Activated CD8-positive, alpha-beta memory T cell treated with anti-CD3 and anti-CD28 coated beads, Interleukin-2, amount 50 U/mL, for 48 hours (primary cell): ENCODE results near the gene ATP12A.

Experiments used
- DNase-seq: peaks from one replicate; pipeline ENCODE4 v3.0.0-alpha.2; 2020

Gene ATP12A

DNA sequence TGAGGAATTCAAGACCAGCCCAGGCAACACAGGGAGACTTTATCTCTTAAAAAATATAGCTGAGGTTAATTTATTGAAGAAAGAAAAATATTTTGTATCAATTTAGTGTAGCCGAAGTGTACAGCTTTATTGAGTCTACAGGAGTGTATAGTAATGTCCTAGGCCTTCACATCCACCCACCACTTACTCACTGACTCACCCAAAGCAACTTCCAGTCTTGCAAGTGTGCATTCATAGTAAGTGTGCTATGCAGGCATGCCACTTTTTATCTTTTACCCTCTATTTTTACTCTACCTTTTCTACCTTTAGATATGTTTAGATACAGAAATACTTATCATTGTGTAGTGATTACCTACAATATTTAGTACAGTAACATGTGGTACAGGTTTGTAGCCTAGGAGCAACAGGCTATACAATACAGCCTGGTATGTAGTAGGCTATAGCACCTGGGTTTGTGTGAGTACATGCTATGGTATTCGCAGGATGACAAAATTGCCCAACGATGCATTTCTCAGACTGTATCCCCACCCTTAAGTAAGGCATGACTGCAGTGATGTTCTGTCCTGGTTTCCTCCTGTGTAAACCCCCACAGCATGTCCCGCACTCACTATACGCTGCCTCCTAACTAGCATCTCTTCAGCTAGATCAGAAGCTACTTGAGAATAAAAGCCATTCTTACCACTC is 15.3 kb upstream of the ATP12A start:
- DNase-seq, result no peak

DNA sequence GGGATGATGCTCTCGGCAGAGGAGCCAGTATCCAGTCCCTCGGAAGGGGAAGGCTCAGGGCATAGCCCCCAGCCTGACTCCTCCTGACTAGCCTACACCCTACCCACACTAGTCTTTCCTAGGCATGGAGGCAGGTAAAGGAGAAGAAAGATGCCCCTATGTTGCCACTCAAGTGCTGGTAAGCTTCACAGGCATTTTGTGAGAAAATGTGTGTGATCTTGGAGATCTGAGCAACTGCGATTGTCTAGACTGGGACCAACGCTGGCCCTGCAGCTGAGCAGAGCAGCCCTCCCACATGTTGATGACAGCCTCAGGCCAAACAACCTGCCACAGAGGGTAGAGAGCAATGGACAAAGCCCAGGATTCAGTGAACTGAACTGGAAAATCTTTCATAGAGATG is 11.7 kb upstream of the ATP12A start:
- DNase-seq, result peak; percentile 25

DNA sequence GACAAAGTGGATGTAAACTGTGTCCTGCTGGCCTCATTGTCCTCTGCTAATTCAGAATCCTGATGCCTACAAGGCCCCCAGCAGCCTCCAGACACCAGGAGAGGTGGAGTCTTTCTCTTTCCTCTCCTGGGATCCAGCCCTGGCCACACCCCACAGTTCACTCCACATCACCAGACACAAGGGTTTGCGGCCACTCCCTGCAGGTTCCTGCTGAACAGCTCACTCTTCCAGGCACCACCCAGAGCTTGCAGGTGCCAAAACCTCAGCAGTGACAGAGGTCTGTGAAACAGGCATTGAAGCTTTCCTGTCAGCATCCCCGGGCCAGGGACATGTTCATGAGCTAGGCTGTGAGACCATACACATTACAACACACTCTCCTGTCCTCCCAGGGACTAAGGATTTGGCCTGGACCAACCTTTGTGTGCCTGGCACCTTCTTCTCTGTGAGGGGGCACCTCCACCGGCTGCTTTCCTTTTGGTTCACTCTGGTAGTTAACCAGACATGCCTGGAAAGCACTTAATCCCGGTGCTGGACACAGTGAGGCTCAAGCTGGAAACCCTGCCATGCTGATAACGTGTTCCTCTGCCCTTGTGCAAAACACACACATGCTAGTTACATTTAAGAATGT is 11.1 kb upstream of the ATP12A start:
- peak; percentile 37 for DNase-seq

DNA sequence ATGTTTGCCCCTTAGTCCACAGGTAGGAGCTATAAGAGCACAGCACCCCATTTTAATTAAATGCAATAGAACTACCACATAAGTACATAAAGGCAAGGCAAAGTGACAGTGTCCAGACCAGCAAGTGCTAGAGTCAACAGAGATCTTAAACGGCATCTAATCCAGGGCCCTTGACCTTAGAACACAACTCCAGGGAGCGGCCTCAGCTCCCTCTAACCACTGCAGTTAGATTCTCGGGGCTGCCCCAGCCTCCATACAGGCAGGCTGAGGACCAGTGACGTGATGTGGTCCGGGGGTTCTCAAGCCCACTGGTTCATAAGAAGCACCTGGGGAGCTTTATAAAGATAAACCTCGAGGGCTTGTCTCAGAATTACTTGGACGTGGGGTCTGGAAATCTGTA is 10.0 kb upstream of the ATP12A start:
- peak; percentile 41 for DNase-seq

DNA sequence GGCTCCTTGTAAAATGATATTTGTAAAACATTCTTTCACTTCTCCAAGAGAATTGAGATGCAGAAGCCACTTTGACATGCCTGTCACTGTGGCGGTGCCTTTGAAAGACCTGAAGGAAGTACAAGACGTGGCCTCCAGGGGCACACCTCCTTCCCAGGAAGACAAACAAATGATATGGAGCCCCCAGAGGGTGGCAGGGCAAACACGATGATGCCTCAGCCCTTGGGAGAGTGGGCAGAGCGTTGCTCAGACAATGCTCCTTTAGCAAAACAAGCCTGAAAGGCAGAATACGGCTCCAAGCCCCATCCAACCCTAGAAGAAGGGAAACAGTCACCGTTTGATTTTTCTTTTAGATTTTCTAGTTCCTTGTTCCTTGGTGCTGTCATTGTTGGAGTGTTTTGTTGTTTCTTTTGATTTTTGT is 9.2 kb upstream of the ATP12A start:
- peak; percentile 54 for DNase-seq

DNA sequence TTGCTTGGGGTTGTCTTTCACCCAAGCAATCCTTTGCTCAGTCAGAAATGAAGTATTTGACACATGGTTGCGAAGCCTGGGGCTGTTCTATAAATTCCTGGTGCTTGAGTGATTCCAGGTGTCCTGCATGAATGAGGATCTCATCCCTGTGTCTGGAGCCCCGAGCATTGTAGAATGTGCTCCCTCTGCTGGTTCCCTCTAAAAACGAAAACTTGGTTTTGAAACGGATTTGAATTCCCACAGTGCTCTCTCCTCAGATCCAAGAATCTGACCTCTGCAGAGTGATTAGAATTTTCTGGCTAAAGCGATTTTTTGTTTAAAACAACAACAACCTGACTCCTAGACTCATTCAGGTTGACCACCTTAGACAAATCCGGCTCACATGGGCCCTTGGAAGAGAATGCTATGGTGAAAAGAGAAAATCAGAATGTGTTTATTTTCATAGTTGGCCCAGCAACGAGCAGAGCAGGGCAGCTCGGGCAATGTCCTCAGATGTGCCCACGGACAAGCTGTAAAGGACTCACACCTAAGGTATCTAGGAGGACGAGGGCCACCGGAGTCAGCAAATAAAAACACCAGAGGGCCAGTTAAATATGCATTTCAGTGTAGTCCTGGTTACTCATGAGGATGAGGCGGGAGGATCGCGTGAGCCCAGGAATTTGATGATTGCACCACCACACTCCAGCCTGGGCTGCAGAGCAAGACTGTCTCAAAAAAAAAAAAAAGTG is 8.7 kb upstream of the ATP12A start:
- DNase-seq, result peak; percentile 46

DNA sequence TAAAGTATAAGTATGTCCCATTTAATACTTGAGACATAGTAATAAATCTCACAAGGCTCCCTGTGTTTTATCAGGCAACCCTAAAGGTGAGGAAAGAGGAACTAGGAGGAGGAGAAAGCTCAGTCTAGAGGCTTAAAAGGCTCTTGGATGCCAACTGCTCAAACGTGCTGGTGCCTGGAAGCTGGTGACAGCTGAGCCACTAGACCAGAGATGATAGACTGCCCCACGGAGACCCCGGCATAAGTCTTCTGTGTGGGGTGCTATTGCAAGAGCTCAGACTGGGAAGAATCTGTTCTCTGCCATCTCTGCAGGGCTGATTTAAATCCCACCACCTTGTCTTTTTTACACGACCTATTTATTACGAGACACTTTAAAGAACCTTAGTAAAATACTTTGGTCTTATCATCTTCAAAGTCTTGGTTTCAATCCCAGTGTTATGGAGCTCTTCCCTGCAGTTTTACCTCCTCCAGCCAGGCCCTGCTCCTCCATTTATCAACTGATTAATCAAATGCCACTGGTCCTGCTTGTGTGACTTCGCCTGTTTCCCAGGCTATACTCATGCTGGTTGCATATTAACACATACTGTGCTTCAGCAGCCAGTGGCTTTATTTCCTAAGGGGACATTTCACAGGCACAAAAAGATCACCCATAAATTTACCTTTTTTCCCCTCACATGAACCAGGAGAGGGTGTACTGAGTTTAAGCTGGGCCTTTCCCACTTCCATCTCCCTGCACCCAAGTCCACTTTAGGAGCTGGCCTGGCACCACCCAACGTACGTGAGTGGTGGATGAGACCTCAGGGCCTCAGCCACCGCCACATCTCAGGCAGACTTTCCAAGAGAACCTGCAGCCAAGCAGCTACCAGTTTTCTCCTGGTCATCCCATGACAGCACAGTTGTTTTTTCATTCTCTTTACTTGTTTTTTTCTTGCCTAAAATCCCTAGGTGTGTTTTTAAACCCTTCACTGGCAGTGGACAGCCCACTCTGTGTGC is 7.8 kb upstream of the ATP12A start:
- no peak for DNase-seq

DNA sequence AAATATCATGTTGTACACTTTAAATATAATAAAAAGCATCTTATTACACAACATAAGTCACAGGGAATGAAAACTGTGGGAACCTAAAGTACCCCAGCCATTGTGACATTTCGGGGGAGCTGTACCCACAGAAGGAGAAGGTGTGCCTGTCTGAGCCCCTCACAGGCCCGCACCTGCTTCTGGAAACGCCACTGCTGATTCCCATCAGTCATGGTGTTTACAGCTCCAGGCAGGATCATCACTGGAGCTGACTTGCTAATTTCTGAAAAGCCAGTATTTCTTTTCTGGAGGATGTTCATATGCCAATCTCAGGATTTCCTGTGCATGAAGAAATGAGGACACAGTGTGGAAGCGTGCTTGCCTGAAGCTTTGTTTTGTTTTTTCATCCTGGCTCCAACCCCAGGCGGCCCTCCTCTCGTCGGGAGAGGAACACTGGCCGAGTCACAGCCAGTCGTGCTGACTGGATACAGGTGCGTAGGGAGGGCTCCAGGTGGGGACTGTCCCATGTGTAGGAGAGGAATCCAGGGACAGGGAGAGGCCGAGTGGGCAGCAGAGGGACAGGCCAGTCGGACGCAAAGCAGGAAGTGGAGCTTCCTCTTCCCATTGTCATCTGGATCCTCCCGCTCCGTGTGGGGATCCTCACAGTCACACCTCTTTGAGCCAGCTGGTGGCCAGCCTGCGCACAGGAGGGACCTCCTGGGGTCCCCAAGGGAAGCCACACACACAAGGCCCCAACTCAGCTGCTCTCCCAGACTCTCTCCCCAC is 4.2 kb upstream of the ATP12A start:
- DNase-seq, result no peak

DNA sequence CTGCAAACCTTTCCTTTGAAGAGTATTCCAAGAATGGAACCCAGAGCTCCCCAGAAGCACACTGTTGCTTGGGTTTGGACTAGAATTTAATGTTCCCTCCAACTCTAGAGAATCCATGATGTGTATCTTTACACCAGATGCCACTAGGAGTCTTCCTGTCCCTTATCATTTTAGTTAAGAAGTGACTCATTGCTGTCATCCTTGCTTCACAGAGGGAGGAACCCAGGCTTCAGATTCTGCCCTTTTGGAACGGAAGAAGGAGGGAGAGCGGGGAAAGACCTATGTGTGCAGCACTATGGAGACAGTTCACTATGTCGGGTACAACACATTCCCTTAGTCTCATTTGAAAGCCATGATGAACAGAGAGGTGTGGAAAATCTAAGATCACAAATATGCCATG is 2.1 kb upstream of the ATP12A start:
- DNase-seq, result no peak

DNA sequence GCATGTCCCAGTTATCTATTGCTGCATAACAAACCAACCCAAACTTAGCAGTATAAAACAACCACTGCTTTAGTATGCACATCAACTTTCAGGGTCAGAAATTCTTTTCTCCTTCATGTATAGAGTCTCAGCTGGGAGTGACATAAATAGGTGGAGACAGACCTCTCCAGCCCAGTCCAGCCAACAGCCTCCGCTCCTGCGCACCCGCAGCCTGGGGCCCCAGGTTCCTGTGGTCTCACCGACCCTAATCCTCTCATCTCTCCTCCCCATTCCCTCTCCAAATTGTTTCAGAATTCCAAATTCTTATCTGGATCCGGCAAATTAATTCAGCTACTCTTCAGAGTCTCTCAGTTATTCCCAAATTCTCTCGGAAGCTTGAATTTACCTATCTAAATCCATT is 522 bp upstream of the ATP12A start:
- no peak for DNase-seq

DNA sequence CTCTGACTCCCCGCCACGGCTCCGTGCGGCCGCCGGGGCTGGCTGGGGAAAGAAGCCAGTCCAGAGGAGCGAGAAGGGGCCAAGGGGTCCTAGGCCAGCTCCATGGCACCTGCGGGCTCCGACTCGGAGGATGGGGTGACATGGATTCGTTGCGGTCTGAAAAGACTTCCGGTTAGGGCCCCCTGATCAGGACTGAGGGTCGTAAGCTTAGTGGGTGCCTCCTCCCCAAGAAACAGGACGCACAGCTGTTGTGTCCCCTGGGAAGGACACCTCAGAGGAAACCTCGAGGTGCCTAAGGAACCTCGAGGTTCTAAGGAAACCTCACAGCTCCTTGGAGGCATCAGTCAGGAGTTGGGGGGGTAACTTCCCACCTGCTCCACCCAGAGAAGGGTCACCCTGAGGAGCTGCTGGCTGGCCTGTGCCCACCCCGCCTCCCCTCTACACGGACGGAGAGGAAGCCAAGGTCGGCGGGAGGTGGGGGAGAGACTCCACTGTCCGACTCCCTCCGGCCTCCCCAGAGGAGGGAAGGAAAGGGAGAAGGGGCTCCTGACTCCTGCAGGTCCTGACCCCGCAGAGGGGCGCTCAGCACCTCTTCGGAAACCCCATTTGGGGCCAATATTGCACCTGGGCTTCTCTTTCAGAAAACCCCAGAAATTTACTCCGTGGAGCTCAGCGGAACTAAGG is 855 bp downstream of the ATP12A start:
- no peak for DNase-seq

DNA sequence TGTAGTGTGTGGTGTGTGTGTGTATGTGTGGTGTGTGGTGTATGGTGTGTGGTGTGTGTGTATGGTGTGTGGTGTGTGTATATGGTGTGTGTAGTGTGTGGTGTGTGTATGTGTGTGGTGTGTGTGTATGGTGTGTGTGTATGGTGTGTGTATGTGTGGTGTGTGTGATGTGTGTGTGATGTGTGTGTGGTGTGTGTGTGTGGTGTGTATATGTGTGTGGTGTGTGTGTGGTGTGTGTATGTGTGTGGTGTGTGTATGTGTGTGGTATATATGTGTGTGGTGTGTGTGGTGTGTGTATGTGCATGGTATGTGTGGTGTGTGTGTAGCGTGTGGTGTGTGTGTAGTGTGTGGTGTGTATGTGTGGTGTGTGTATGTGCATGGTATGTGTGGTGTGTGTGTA is 1.7 kb downstream of the ATP12A start:
- DNase-seq, result no peak

DNA sequence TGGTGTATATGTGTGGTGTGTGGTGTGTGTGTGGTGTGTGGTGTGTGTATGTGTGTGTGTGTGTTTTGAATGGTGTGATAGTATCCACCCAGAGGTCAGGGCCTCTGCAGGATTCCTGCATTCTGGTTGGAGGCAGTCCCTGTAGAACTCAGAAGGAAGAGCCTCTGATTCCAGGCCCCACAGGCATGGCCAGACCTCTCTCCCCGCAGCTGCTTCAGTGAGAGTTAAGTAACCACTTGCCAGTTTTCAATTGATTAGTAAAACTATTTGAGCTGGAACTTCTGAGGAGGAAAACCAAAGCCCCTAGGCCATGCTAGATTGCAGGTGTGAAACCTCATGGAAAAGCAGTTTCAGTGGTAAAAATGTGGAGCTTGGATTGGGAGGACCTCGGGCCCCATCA is 2.1 kb downstream of the ATP12A start:
- DNase-seq, result no peak

DNA sequence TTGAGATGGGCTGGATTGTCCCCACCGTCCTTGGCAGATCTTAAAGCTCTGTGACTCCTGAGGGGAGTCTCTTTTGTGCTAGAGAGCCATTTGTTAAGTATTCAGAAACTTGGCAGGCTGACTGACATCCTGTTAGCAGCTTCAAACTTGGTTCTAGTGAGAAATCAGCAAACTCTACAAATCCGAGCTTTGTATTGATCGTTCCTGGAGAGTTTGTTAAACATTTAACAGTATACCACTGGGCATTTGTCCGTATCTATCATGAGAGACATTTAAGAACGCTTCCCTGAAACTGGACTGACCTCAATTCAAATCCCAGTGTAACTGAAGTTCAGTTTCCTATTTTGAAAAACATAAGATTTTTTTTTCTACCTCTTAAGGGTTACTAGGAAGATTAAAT is 3.1 kb downstream of the ATP12A start:
- no peak for DNase-seq

DNA sequence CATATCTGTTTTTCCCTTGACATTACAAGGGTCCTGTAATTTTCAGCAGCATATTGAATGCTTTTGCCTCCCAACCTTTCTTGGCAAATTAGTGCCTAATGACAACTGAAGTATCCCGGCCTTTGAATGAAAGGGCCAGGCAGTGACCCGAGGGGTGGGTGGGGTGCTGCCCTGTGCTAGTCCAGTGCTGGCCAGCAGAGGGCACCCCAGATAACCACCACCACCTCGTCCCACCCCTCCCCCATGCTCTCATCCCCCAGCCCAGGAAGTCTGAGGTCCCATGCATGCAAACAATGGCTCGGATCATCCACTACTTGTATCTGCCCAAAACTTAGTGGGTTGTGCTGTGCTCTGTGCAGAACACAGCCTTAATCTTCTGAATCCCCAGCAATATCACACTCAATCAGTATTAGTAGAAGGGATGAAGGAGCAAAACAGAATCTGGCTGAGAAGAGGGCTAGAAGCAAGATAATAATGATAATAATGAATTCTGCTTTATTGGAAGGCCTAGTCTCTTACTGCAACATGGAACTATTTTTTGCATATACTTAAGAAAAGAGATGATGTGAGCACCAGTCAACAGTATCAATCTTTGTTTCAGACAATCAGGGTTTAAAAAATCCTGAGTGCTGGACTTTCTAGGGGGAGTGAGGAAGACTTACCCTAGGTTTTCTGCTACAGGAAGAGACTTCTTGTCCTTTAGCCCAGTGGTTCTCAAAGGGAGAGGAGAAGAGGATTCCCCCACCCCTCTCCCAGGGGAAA is 3.8 kb downstream of the ATP12A start:
- DNase-seq, result peak; percentile 80

DNA sequence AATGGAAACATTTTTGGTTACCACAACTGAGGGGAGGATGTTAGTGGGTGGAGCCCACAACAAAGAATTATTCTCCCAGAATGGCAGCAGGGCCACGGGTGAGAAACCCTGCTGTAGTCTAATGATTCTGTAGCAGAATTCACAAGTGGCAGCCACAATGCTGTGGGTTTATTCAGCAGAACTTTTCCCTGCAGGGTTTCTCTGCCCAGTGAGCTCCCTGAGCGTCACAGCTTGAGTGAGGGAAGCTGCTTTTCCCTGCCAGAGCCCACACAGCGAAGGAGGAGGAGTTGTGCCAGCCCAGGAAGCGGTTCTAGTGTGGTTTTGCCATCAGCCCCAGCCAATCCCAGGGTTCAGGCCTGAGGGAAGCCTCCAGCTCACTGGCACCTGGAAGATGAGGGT is 4.4 kb downstream of the ATP12A start:
- no peak for DNase-seq

DNA sequence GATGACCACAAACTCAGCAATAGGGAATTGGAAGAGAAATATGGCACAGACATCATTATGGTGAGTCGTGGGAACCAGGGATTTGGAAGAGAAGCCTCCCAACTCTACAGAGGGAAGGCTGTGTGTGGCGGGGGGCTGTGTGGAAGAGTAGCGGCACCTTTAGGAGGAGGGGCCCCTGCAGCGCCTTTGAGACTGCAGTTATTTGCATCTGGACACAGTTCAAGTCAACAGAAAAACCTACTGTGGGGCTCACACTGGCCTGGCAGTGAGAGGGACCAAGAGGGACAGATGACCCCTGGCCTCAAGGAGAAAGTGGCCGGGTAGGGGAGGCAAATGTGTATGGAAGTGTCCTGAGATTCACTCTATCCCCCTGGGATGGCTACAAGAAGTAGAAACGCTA is 5.1 kb downstream of the ATP12A start:
- DNase-seq, result no peak

DNA sequence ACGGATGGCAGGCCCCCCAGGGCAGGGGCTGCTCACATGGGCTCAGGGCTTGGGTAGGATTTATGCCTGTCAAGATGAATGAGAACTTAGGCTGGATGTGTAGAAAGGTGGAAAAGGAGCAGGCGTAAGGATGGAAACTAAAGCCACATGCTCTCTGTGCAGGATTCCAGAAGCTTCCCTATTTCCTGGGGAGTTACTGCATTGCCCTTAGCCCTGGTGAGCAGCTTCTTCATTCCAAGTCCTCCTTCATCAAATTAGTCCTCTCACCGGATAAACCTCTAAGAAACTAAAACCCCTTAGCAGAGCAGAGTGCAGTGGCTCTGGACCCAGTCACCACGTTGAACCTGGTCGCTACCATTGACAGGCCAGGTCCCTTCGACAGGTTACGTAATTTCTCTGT is 7.4 kb downstream of the ATP12A start:
- no peak for DNase-seq

DNA sequence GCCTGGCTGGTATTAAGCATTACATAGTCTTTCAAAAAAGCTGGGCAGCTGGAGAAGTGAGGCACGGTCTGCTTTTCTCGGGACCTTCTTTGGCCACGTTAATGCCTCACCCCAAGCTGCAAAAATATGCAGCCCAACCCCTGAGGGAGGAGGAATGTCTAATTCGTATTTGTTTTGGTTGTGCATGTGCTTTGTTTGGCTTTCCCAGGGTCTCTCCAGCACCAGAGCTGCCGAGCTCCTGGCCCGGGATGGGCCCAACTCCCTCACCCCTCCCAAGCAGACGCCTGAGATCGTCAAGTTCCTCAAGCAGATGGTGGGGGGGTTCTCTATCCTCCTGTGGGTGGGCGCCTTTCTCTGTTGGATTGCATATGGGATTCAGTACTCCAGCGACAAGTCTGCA is 7.9 kb downstream of the ATP12A start:
- no peak for DNase-seq

DNA sequence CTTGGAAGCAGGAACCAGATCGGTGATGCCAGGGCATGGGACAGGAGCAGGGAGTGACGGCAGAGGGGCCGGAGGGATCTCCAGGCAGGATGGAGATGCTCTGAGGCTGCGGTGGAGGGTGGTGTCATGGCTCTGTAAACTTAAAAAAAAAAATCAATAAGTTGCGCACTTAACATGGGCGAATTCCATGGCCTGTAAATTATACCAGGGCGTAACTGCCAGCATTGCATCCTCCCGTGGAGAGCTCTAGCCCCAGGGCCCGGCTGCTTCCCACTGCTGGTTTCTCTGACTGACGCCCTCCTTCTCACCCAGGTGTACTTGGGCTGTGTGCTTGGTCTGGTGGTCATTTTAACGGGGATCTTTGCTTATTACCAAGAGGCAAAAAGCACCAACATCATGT is 8.7 kb downstream of the ATP12A start:
- DNase-seq, result no peak

DNA sequence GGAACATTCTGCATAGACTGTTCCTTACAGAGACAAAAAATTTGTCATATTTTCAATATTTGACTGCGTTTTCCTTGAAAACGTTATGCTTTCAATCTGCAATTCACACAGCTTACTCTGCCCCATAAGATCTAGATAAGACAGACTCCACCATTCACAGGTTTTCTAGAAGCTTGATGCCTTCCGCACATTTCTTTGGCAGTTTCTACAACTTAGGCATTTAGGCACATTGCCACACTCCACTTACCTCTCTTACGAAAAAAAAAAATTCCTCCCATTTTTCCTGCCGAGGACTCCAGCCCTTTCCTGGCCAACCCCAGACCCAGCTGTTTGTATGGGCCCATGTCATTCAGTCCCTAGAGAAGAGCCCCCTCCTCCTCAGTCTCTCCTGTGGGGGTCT is 11.2 kb downstream of the ATP12A start:
- no peak for DNase-seq
